Neuronal stem cell (in vitro differentiated cells): ENCODE results near the gene VPS39.

Experiments used
- DNase-seq: peaks from one replicate; pipeline ENCODE4 v3.0.0-alpha.2; 2013; ENCODE audit warnings: low spot score
- H2AFZ ChIP-seq: one replicate; pipeline ENCODE4 v1.6.1; 2013; ENCODE audit warnings: mild to moderate bottlenecking, low read length, inconsistent platforms
- H2AK5ac ChIP-seq: 2 replicates; pipeline ENCODE4 v1.6.1; 2013; ENCODE audit warnings: low read depth, mild to moderate bottlenecking, inconsistent platforms, low read length, moderate library complexity, mixed read lengths
- H2BK120ac ChIP-seq: 2 replicates; pipeline ENCODE4 v1.6.1; 2013; ENCODE audit warnings: low read depth, mild to moderate bottlenecking, inconsistent platforms, low read length, moderate library complexity, mixed read lengths
- H2BK12ac ChIP-seq: one replicate; pipeline ENCODE4 v1.6.1; 2013; ENCODE audit warnings: low read length, inconsistent platforms
- H2BK15ac ChIP-seq: 2 replicates; pipeline ENCODE4 v1.6.1; 2013; ENCODE audit warnings: mild to moderate bottlenecking, low read length, inconsistent platforms, mixed read lengths
- H2BK5ac ChIP-seq: one replicate; pipeline ENCODE4 v1.6.1; 2013; ENCODE audit warnings: inconsistent platforms, mild to moderate bottlenecking, low read length, moderate library complexity
- H3K14ac ChIP-seq: one replicate; pipeline ENCODE4 v1.6.1; 2013; ENCODE audit warnings: low read length, inconsistent platforms
- H3K18ac ChIP-seq: 2 replicates; pipeline ENCODE4 v1.6.1; 2013; ENCODE audit warnings: low read length, inconsistent platforms
- H3K23ac ChIP-seq: 2 replicates; pipeline ENCODE4 v1.6.1; 2013; ENCODE audit warnings: low read depth, mild to moderate bottlenecking, mixed read lengths, low read length, inconsistent platforms; ENCODE audit not compliant: poor library complexity
- H3K27ac ChIP-seq: replicated peaks from 3 replicates; pipeline ENCODE4 v1.5.1; 2013; ENCODE audit warnings: low read length, inconsistent platforms
- H3K27me3 ChIP-seq, 3 experiments: 2 replicates each; pipeline ENCODE4 v1.6.1; 2013; ENCODE audit warnings: low read length in 3 of 3, mild to moderate bottlenecking in 2 of 3, inconsistent platforms in 1 of 3, low read depth in 1 of 3, mixed read lengths in 1 of 3, moderate library complexity in 1 of 3; ENCODE audit not compliant: control insufficient read depth in 3 of 3, insufficient read depth in 3 of 3
- H3K36me3 ChIP-seq, 2 donors: replicated peaks in 1 of 2; 2 replicates each; pipeline ENCODE4 v1.6.1; 2013; ENCODE audit warnings: low read length in 2 of 2; ENCODE audit not compliant: control insufficient read depth in 2 of 2, insufficient read depth in 2 of 2
- H3K4ac ChIP-seq: 2 replicates; pipeline ENCODE4 v1.6.1; 2013; ENCODE audit warnings: inconsistent platforms, mild to moderate bottlenecking, low read length, moderate library complexity
- H3K4me1 ChIP-seq, 2 donors: 1 replicate in 1 of 2; 2 replicates in 1 of 2; pipeline ENCODE4 v1.6.1; 2013; ENCODE audit warnings: low read length in 2 of 2, low read depth in 1 of 2; ENCODE audit not compliant: control insufficient read depth in 2 of 2, insufficient read depth in 1 of 2
- H3K4me2 ChIP-seq: one replicate; pipeline ENCODE4 v1.6.1; 2013; ENCODE audit warnings: mild to moderate bottlenecking, low read length, inconsistent platforms; ENCODE audit not compliant: insufficient read depth, poor library complexity, severe bottlenecking
- H3K4me3 ChIP-seq, 2 donors: 2 replicates each; pipeline ENCODE4 v1.5.1; 2013; ENCODE audit warnings: low read length in 2 of 2, mild to moderate bottlenecking in 2 of 2, inconsistent platforms in 1 of 2, moderate library complexity in 1 of 2
- H3K79me1 ChIP-seq: one replicate; pipeline ENCODE4 v1.6.1; 2013; ENCODE audit warnings: low read depth, mild to moderate bottlenecking, inconsistent platforms, low read length, moderate library complexity
- H3K9ac ChIP-seq: one replicate; pipeline ENCODE4 v1.6.1; 2013; ENCODE audit warnings: mild to moderate bottlenecking, low read depth, low read length, inconsistent platforms; ENCODE audit not compliant: poor library complexity
- H3K9me3 ChIP-seq, 2 donors: replicated peaks in 1 of 2; 2 replicates each; pipeline versions ENCODE3 to v1.6.1; 2013; ENCODE audit warnings: low read length in 2 of 2, mild to moderate bottlenecking in 2 of 2, inconsistent platforms in 1 of 2, low read depth in 1 of 2, mixed read lengths in 1 of 2, moderate library complexity in 1 of 2; ENCODE audit not compliant: control insufficient read depth in 2 of 2, insufficient read depth in 1 of 2
- H4K8ac ChIP-seq: one replicate; pipeline ENCODE4 v1.6.1; 2013; ENCODE audit warnings: low read depth, mild to moderate bottlenecking, inconsistent platforms, low read length, moderate library complexity
- H4K91ac ChIP-seq: one replicate; pipeline ENCODE4 v1.6.1; 2013; ENCODE audit warnings: low read length, low read depth, mild to moderate bottlenecking, inconsistent platforms; ENCODE audit not compliant: poor library complexity
- WGBS, 2 donors: extraction: QIAGEN DNeasy Blood & Tissue Kit; methylation state at CpG; one replicate each; pipeline ENCODE4 v1.1.7; 2013; ENCODE audit warnings: missing lambda C conversion rate in 2 of 2, mixed read lengths in 1 of 2; ENCODE audit not compliant: insufficient read length in 2 of 2, insufficient replicate concordance in 1 of 2; ENCODE audit errors: extremely low coverage in 2 of 2; 5-methylcytosine and 5-hydroxymethylcytosine counted together

The VPS39 gene

GRCh38 chr15:42163291-42163690 is 44.8 kb downstream of the VPS39 start:
- Histone ChIP-seq H4K8ac (no peak overlapping the region), H3K4ac (no peak overlapping the region)
- DNase-seq, result no peak

GRCh38 chr15:42160136-42160535 is 48.0 kb downstream of the VPS39 start:
- H2BK120ac ChIP-seq, result no peak overlapping the region
- WGBS, 2 donors, result no CpG with 5 or more reads among the region's 7 CpGs
- H3K4me1 ChIP-seq, result no peaks in the 10 kb centered on the region
- H4K91ac ChIP-seq, result no peak overlapping the region
- H3K14ac ChIP-seq, result no peak overlapping the region
- no peak overlapping the region for H2AK5ac ChIP-seq
- DNase-seq, result no peak
- no peak overlapping the region for H2AFZ ChIP-seq
- peaks cover 37 to 70% of the 10 kb centered on the region in 2 donors for H3K36me3 ChIP-seq
- H3K27me3 ChIP-seq, result no peaks in the 10 kb centered on the region
- no peak overlapping the region for H4K8ac ChIP-seq
- H3K23ac ChIP-seq, result no peak overlapping the region
- no peak overlapping the region for H3K27ac ChIP-seq
- H2BK12ac ChIP-seq, result no peak overlapping the region
- H2BK5ac ChIP-seq, result no peak overlapping the region
- no peak overlapping the region for H3K4me3 ChIP-seq
- H3K79me1 ChIP-seq, result no peaks in the 10 kb centered on the region
- no peak overlapping the region for H3K9ac ChIP-seq
- H3K4me2 ChIP-seq, result no peak overlapping the region
- no peak overlapping the region for H3K18ac ChIP-seq
- no peaks in the 10 kb centered on the region for H3K9me3 ChIP-seq
- no peak overlapping the region for H3K4ac ChIP-seq
- H2BK15ac ChIP-seq, result no peak overlapping the region

More at GRCh38 chr15:42163291-42163690, 44.8 kb downstream of the VPS39 start:
- no peaks in the 10 kb centered on the region for H3K79me1 ChIP-seq
- H3K23ac ChIP-seq, result no peak overlapping the region
- no peaks in the 10 kb centered on the region for H3K27me3 ChIP-seq
- H3K36me3 ChIP-seq, result peaks cover 57 to 100% of the 10 kb centered on the region in 2 donors
- H3K18ac ChIP-seq, result no peak overlapping the region
- no peak overlapping the region for H3K14ac ChIP-seq
- H4K91ac ChIP-seq, result no peak overlapping the region
- WGBS, 2 donors, result no CpG with 5 or more reads among the region's 9 CpGs
- no peak overlapping the region for H2BK15ac ChIP-seq
- H2BK120ac ChIP-seq, result no peak overlapping the region
- peak overlapping the region in 1 of 2 donors; percentile 1 for H3K4me3 ChIP-seq
- no peak overlapping the region for H3K4me2 ChIP-seq
- no peak overlapping the region for H2AFZ ChIP-seq
- H2AK5ac ChIP-seq, result no peak overlapping the region
- H3K9me3 ChIP-seq, result no peaks in the 10 kb centered on the region
- H2BK12ac ChIP-seq, result no peak overlapping the region
- H3K9ac ChIP-seq, result peak overlapping the region; percentile 35
- H2BK5ac ChIP-seq, result no peak overlapping the region
- H3K27ac ChIP-seq, result no peak overlapping the region
- no peaks in the 10 kb centered on the region for H3K4me1 ChIP-seq

GRCh38 chr15:42159381-42160015 is 48.6 kb downstream of the VPS39 start:
- no peaks in the 10 kb centered on the region for H3K79me1 ChIP-seq
- no peak overlapping the region for H2BK5ac ChIP-seq
- H2AFZ ChIP-seq, result no peak overlapping the region
- H3K14ac ChIP-seq, result no peak overlapping the region
- H4K8ac ChIP-seq, result no peak overlapping the region
- H3K4me1 ChIP-seq, result no peaks in the 10 kb centered on the region
- peak overlapping the region; percentile 34 for H3K23ac ChIP-seq
- H2BK12ac ChIP-seq, result no peak overlapping the region
- WGBS, 2 donors, result no CpG with 5 or more reads among the region's 18 CpGs
- H4K91ac ChIP-seq, result no peak overlapping the region
- peaks cover 33 to 63% of the 10 kb centered on the region in 2 donors for H3K36me3 ChIP-seq
- H3K9ac ChIP-seq, result peak overlapping the region; percentile 5
- no peaks in the 10 kb centered on the region for H3K9me3 ChIP-seq
- H3K4me2 ChIP-seq, result no peak overlapping the region
- H3K27me3 ChIP-seq, result no peaks in the 10 kb centered on the region
- H2AK5ac ChIP-seq, result no peak overlapping the region
- H3K4ac ChIP-seq, result no peak overlapping the region
- no peak overlapping the region for H3K4me3 ChIP-seq
- H3K27ac ChIP-seq, result no peak overlapping the region
- no peak overlapping the region for H2BK120ac ChIP-seq
- H3K18ac ChIP-seq, result no peak overlapping the region
- DNase-seq, result no peak
- H2BK15ac ChIP-seq, result no peak overlapping the region

GRCh38 chr15:42158941-42159340 is 49.2 kb downstream of the VPS39 start:
- H2BK12ac ChIP-seq, result no peak overlapping the region
- no peak overlapping the region for H2AK5ac ChIP-seq
- H3K4me2 ChIP-seq, result no peak overlapping the region
- H2AFZ ChIP-seq, result no peak overlapping the region
- no peak overlapping the region for H3K27ac ChIP-seq
- WGBS, 2 donors, result no CpG with 5 or more reads among the region's 10 CpGs
- H3K18ac ChIP-seq, result no peak overlapping the region
- H3K4me3 ChIP-seq, result no peak overlapping the region
- no peaks in the 10 kb centered on the region for H3K79me1 ChIP-seq
- no peak overlapping the region for H3K9ac ChIP-seq
- H3K36me3 ChIP-seq, result peaks cover 33 to 58% of the 10 kb centered on the region in 2 donors
- peak overlapping the region; percentile 30 for H2BK5ac ChIP-seq
- H3K9me3 ChIP-seq, result no peaks in the 10 kb centered on the region
- no peak overlapping the region for H3K14ac ChIP-seq
- H4K8ac ChIP-seq, result no peak overlapping the region
- H3K4ac ChIP-seq, result no peak overlapping the region
- no peak for DNase-seq
- no peak overlapping the region for H2BK15ac ChIP-seq
- no peaks in the 10 kb centered on the region for H3K27me3 ChIP-seq
- H4K91ac ChIP-seq, result no peak overlapping the region
- H3K4me1 ChIP-seq, result no peaks in the 10 kb centered on the region
- H2BK120ac ChIP-seq, result no peak overlapping the region
- no peak overlapping the region for H3K23ac ChIP-seq
